Dermis blood vessel endothelial cell (primary cell): ENCODE measurements around the gene PFKP. TPM values are rescaled to one million over a fixed set of nuclear protein-coding genes. Genes with fewer than 3 reads are reported as not detected.

Source experiments
- DNase-seq: peaks from one replicate; pipeline ENCODE4 v3.0.0; 2010
- total RNA-seq: library from RNA; depleted of rRNA; stranded (reverse); fragments of >200 nt; gene quantifications from 2 replicates; pipeline ENCODE4 v1.2.3, GENCODE V29; 2014

Gene PFKP
- total RNA-seq, 1 donor from 2014 or later: 228 TPM

- DNase-seq: no peak
Measured at GRCh38 chr10:3136763-3137611, 69.6 kb downstream of the PFKP start.

GRCh38 chr10:3137958-3138726, 70.8 kb downstream of the PFKP start:
- no peak for DNase-seq

GRCh38 chr10:3139216-3139910, 72.0 kb downstream of the PFKP start:
- DNase-seq: no peak

- no peak for DNase-seq
Measured at GRCh38 chr10:3140280-3140679, 72.9 kb downstream of the PFKP start.

- peak; percentile 60 for DNase-seq
Measured at GRCh38 chr10:3141351-3142005, 74.1 kb downstream of the PFKP start.

- DNase-seq: no peak
Measured at GRCh38 chr10:3142146-3142875, 75.0 kb downstream of the PFKP start.

GRCh38 chr10:3143366-3143765, 76.0 kb downstream of the PFKP start:
- no peak for DNase-seq

GRCh38 chr10:3143791-3144434, 76.6 kb downstream of the PFKP start:
- DNase-seq: no peak

GRCh38 chr10:3145366-3145765, 78.0 kb downstream of the PFKP start:
- DNase-seq: no peak

- DNase-seq: no peak
Measured at GRCh38 chr10:3146289-3146688, 78.9 kb downstream of the PFKP start.

GRCh38 chr10:3147117-3147820, 79.9 kb downstream of the PFKP start:
- no peak for DNase-seq

GRCh38 chr10:3148041-3148440, 80.7 kb downstream of the PFKP start:
- no peak for DNase-seq

- DNase-seq: no peak
Measured at GRCh38 chr10:3148994-3149393, 81.6 kb downstream of the PFKP start.

GRCh38 chr10:3149918-3150317, 82.6 kb downstream of the PFKP start:
- DNase-seq: no peak

GRCh38 chr10:3150366-3150765, 83.0 kb downstream of the PFKP start:
- no peak for DNase-seq

- DNase-seq: no peak
Measured at GRCh38 chr10:3150961-3151360, 83.6 kb downstream of the PFKP start.

- no peak for DNase-seq
Measured at GRCh38 chr10:3151889-3152565, 84.7 kb downstream of the PFKP start.

- no peak for DNase-seq
Measured at GRCh38 chr10:3152566-3152935, 85.2 kb downstream of the PFKP start.

GRCh38 chr10:3154666-3155065, 87.3 kb downstream of the PFKP start:
- no peak for DNase-seq

GRCh38 chr10:3159152-3159551, 91.8 kb downstream of the PFKP start:
- DNase-seq: no peak
